Right lung (tissue), 10 donors: ENCODE data around the gene POGZ. TPM values are rescaled to one million over a fixed set of nuclear protein-coding genes. Genes with fewer than 3 reads are reported as not detected.

Experiments
- DNase-seq, 2 donors: peaks; one replicate each; pipeline ENCODE4 v3.0.0-alpha.2; 2013
- long read RNA-seq, 8 donors: transcript quantifications; one replicate each; lab custom pipeline, GENCODE V29; 2026
- polyA plus RNA-seq, 5 donors: library from polyadenylated mRNA; unstranded; fragments of 120-200 nt; gene quantifications; one replicate each; pipeline versions ENCODE4 v1.2.1 to v1.2.3, GENCODE V29; 2013; ENCODE audit warnings: inconsistent platforms in 1 of 5, low replicate concordance in 1 of 5; ENCODE audit not compliant: insufficient read length in 5 of 5, insufficient read depth in 1 of 5

The POGZ gene, protein sequence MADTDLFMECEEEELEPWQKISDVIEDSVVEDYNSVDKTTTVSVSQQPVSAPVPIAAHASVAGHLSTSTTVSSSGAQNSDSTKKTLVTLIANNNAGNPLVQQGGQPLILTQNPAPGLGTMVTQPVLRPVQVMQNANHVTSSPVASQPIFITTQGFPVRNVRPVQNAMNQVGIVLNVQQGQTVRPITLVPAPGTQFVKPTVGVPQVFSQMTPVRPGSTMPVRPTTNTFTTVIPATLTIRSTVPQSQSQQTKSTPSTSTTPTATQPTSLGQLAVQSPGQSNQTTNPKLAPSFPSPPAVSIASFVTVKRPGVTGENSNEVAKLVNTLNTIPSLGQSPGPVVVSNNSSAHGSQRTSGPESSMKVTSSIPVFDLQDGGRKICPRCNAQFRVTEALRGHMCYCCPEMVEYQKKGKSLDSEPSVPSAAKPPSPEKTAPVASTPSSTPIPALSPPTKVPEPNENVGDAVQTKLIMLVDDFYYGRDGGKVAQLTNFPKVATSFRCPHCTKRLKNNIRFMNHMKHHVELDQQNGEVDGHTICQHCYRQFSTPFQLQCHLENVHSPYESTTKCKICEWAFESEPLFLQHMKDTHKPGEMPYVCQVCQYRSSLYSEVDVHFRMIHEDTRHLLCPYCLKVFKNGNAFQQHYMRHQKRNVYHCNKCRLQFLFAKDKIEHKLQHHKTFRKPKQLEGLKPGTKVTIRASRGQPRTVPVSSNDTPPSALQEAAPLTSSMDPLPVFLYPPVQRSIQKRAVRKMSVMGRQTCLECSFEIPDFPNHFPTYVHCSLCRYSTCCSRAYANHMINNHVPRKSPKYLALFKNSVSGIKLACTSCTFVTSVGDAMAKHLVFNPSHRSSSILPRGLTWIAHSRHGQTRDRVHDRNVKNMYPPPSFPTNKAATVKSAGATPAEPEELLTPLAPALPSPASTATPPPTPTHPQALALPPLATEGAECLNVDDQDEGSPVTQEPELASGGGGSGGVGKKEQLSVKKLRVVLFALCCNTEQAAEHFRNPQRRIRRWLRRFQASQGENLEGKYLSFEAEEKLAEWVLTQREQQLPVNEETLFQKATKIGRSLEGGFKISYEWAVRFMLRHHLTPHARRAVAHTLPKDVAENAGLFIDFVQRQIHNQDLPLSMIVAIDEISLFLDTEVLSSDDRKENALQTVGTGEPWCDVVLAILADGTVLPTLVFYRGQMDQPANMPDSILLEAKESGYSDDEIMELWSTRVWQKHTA (N-terminal part only)
- 100 to 1,000 TPM in 4 of 5 donors, 10 to 100 TPM in 1; 90.6 to 150 (median 130) TPM for polyA plus RNA-seq
- long read RNA-seq, donor 1, full-length matches to known transcripts, result 5 of 46 reads
- long read RNA-seq, donor 1, partial matches to known transcripts, result 41 of 46 reads
- long read RNA-seq, donor 1, other reads (novel, unspliced or antisense), result 0 of 46 reads
- long read RNA-seq, donor 2, full-length matches to known transcripts, result 3 of 28 reads
- long read RNA-seq, donor 2, partial matches to known transcripts, result 25 of 28 reads
- long read RNA-seq, donor 2, other reads (novel, unspliced or antisense), result 0 of 28 reads
- long read RNA-seq, donor 3, full-length matches to known transcripts, result 4 of 23 reads
- long read RNA-seq, donor 3, partial matches to known transcripts, result 19 of 23 reads
- long read RNA-seq, donor 3, other reads (novel, unspliced or antisense), result 0 of 23 reads
- long read RNA-seq, donor 4, partial matches to known transcripts, result 19 of 21 reads
- long read RNA-seq, donor 4, other reads (novel, unspliced or antisense), result 0 of 21 reads
- long read RNA-seq, donor 5, full-length matches to known transcripts, result 1 of 33 reads
- long read RNA-seq, donor 5, partial matches to known transcripts, result 32 of 33 reads
- long read RNA-seq, donor 5, other reads (novel, unspliced or antisense), result 0 of 33 reads
- long read RNA-seq, donor 6, full-length matches to known transcripts, result 14 of 36 reads
- long read RNA-seq, donor 6, partial matches to known transcripts, result 22 of 36 reads
- long read RNA-seq, donor 6, other reads (novel, unspliced or antisense), result 0 of 36 reads
- long read RNA-seq, donor 7, full-length matches to known transcripts, result 13 of 44 reads
- long read RNA-seq, donor 7, partial matches to known transcripts, result 31 of 44 reads
- long read RNA-seq, donor 7, other reads (novel, unspliced or antisense), result 0 of 44 reads
- long read RNA-seq, donor 8, partial matches to known transcripts, result 0 of 4 reads
- long read RNA-seq, donor 8, other reads (novel, unspliced or antisense), result 0 of 4 reads

DNA sequence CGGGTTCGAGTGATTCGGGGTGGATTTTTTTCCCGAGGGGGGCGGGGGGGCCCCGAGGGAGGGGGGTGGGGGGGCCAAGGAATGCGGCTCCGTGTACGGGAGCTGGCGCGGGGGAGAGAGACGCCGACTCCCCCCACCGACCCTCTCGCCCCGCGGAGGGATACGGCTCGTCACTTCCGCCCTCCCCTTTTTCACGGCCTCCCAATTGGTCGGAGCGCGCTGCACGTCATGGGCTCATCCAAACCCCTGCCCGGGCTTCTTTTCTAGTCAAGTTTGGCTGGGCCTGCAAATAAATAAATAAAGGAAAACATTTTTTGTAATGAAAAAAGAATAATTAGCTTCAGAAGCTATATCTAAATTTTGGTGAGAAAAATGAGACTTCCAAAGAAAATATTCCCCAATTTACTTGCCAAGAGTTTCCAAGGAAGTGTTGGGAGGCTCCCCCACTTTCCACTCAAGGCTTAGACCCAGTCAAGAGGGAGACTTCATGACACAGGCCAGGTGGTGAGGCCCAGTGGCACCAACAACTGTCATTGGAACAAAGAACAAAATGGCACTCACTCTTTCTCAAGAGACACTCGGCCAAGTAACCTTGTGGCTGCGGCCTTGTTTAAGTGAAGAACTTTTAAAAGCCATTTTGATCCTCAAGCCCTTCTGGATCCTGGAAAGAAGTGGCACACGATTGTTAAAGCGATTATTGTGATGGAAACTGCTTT is at the start of gene POGZ:
POGZ (minus strand) TSS at position 164 of the 716 bp plus-strand sequence. CDS start 17,290 bp downstream, outside the sequence.
- DNase-seq, result peak; percentile 93

DNA sequence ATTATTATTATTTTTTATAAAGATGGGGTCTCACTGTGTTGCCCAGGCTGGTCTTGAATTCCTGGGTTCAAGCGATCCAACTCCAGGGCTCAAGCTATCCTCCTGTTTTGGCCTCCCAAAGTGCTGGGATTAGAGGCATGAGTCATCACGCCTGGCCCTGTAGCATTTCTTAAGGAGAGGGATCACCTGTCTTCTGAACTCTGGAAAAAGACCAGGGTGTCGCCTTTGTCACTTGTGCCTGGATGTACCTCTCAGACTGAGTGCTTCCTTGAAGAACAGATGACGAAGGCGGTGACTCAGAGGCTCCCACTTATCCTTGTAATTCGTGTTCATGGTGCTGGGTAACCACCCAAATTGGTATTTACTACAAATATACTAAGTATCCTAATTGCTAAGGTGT is 49.5 kb upstream of the POGZ start:
- no peak for DNase-seq

- DNase-seq, result no peak
Observed at GRCh38 chr1:151504759-151505158, 45.5 kb upstream of the POGZ start.

GRCh38 chr1:151504252-151504651 is 45.0 kb upstream of the POGZ start:
- DNase-seq, result no peak

- DNase-seq, result peak in 1 of 2 donors; percentile 20
Observed at GRCh38 chr1:151502859-151503780, 43.8 kb upstream of the POGZ start.

DNA sequence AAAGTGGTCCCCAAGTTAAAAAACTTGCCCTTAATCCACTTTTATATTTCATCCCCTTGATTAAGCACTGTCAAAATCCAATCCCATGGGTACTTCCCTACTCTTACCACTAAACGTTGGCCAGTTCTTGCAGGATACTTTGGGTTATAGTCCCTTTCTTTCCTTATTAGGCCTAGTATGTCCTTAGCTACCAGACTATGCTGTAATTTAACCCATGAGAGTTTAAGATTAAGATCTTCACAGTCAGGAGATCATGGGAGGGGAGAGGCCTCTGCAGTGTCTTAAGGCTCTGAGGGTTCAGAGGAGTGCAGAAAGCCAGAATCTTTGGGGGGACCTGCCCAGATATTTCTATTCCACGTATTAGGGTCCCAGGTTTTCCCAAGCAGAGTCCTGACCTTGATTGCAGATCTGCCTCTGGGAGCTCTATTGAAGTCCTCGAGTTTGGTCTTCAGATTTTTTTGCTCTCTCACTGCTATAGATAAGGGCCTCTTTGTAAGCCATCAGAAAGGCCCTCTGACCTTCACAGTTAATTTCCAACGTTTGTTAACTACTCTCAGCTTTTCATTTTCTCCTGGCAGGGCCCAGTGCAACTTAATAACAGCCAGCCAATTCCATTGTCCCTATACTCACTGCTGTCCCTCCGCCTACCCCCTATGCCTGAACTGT is 42.9 kb upstream of the POGZ start:
- peak; percentile 34 to 39 for DNase-seq

DNA sequence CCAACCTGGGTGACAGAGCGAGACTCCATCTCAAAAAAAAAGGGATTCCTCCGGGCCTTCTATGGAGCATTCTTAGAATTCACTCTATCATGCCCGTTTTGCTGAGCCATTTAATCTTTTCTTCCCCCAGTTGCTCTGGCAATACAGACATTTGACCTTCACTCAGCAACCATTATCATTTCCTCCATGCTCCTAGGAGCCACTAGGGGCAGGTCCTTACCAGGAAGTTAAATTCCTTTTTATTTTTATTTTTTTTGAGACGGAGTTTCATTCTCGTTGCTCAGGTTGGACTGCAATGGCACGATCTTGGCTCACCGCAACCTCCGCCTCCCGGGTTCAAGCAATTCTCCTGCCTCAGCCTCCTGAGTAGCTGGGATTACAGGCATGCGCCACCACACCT is 42.2 kb upstream of the POGZ start:
- no peak for DNase-seq

- DNase-seq, result no peak
Observed at GRCh38 chr1:151499930-151500329, 40.6 kb upstream of the POGZ start.

GRCh38 chr1:151499365-151499764 is 40.1 kb upstream of the POGZ start:
- no peak for DNase-seq

DNA sequence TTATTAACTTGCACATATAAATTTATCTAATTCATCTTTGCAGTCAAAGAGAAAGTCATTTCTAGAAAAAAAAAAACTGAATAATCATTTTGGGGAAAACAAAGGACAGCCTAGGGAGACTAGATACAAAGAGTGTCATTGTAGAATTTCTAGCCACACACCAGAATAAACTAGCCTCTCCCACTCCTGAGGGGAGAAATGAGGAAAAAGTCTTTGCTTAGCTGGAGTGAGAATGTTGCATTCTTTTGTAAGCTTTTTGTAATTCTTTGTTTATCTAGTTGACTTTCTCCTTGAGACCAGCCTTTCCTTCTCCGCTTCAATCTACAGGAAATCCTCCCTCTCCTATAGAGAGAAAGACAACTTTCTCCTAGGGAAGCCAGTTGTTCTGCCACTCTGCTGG is 36.0 kb upstream of the POGZ start:
- no peak for DNase-seq

- no peak for DNase-seq
Observed at GRCh38 chr1:151494741-151495281, 35.5 kb upstream of the POGZ start.

GRCh38 chr1:151493042-151493441 is 33.7 kb upstream of the POGZ start:
- DNase-seq, result no peak

DNA sequence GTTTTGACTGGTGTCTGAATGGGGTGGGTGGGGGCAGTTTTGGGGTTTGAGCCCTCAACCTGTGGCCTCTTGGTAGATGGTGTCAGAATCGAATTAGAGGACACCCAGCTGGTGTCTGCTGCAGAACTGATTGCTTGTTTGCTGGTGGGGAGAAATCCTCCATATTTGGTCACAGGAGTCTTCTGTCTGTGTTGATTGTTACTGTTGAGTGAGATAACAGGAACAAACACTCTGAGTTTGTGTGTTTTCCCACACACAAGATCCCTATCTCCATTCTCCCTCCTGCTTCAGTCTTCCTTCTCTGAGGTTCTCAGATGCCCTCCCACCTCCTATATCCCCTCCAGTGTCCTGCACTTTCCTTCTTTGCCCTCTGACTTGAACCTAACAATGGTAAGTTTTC is 32.8 kb upstream of the POGZ start:
- no peak for DNase-seq

DNA sequence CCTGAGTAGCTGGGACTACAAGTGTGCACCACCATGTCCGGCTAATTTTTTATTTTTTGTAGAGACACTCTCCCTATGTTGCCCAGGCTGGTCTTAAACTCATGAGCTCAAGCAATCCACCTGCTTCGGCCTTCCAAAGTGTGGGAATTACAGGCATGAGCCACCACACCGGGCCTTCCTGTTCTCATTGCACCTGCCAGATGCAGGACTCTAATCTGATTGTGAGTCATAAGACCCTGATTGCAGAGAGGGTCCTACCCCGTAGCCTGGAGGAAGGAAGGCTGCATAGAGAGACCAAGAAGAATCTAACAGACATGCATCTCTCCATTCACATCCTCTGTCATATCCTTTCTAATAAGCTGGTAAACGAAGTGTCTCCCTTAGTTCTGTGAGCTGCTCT is 32.3 kb upstream of the POGZ start:
- no peak for DNase-seq

- no peak for DNase-seq
Observed at GRCh38 chr1:151486557-151486956, 27.3 kb upstream of the POGZ start.

DNA sequence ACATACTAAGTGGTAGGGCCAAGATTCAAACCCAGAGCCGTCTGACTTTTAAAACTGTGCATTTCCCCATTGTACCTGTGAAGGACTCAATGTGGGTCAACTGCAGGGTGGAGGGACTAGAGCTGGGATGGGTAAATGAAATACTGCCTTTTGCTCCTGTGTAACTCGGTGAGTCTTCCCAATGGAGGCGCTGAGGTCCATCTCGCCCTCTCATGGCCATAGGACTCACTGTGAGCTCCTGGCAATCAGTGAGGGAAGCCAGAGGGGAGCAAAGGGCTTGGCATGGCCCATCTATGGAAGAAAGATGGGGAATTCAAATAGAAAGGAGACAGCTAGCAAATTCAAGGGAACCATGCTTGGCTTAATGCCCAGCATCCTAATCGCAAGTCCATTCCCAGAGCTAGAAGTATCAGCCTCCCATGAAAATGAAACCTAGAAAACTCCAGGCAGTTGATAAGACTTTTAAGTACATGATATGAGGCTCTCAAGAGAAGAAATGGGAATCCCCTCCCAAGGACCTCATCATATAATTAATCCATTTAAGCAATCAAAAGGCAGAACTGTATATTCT is 26.5 kb upstream of the POGZ start:
- no peak for DNase-seq

DNA sequence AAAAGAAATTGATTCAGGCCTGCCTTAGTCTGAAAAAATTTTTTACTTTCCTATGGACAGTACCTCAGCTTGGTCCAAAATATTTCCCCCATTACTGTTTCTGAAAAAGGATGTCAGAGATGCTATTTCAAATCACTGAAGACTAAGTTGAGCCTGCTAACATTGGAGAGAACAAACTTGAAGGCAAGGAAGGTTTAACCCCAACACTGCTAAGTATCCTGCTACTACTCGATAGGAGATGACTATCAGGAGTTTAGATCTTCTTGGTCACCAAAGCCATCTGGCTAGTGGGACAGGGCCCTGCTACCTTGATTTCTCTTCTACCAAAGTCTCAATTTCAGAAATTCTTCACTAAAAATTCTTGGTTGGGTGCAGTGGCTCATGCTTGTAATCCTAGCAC is 22.7 kb upstream of the POGZ start:
- no peak for DNase-seq
